Calu3 (cell line): ENCODE data around the gene IFI44. TPM values are rescaled to one million over a fixed set of nuclear protein-coding genes. Genes with fewer than 3 reads are reported as not detected.

ENCODE experiments used
- BruUV-seq: library from RNA; stranded (reverse); fragments of 400-500 nt; replicated peaks from 2 replicates; lab custom pipeline; 2021; lab: Mats Ljungman, UMichigan
- CTCF ChIA-PET: fragments of 300-600 bp; sonication (Branson Sonifier 250); formaldehyde crosslinking; loops from one replicate; lab custom pipeline; 2022; ENCODE audit warnings: antibody characterized with exemption; lab: Charles Lee
- DNase-seq: peaks from one replicate; pipeline ENCODE4 v3.0.0; 2022
- H3K27ac Mint-ChIP-seq: one replicate; pipeline ENCODE4 v1.8.0; 2022; ENCODE audit warnings: mixed read lengths; ENCODE audit not compliant: unreplicated experiment
- H3K27me3 Mint-ChIP-seq: one replicate; pipeline ENCODE4 v1.8.0; 2022; ENCODE audit warnings: mixed read lengths; ENCODE audit not compliant: unreplicated experiment
- H3K36me3 Mint-ChIP-seq: one replicate; pipeline ENCODE4 v1.8.0; 2022; ENCODE audit warnings: mild to moderate bottlenecking, moderate library complexity, mixed read lengths; ENCODE audit not compliant: insufficient read depth, unreplicated experiment
- H3K4me1 Mint-ChIP-seq: one replicate; pipeline ENCODE4 v1.8.0; 2022; ENCODE audit warnings: mild to moderate bottlenecking, low read depth, mixed read lengths; ENCODE audit not compliant: unreplicated experiment
- H3K4me3 Mint-ChIP-seq: one replicate; pipeline ENCODE4 v1.8.0; 2022; ENCODE audit warnings: mild to moderate bottlenecking, low read depth, moderate library complexity, mixed read lengths; ENCODE audit not compliant: unreplicated experiment
- H3K9me3 Mint-ChIP-seq: one replicate; pipeline ENCODE4 v1.8.0; 2022; ENCODE audit warnings: low read depth, mixed read lengths; ENCODE audit not compliant: unreplicated experiment
- intact Hi-C: fragments of 100-400 bp; cut with micrococcal nuclease; formaldehyde crosslinking; loops from one replicate; pipeline ENCODE4 v1.10.0; 2022; ENCODE audit not compliant: unreplicated experiment
- total RNA-seq: library from RNA; stranded (reverse); gene quantifications from 2 replicates; pipeline ENCODE4 v1.2.3, GENCODE V29; 2022
- TF ChIP-seq, protein P1 (sequence below): fragments of 200-600 bp; IDR thresholded peaks from one replicate; pipeline ENCODE4 v1.8.0; 2022; ENCODE audit warnings: antibody characterized with exemption; ENCODE audit not compliant: unreplicated experiment

Gene IFI44
- total RNA-seq, 1 experiment from 2014 or later, result 125 TPM

DNA sequence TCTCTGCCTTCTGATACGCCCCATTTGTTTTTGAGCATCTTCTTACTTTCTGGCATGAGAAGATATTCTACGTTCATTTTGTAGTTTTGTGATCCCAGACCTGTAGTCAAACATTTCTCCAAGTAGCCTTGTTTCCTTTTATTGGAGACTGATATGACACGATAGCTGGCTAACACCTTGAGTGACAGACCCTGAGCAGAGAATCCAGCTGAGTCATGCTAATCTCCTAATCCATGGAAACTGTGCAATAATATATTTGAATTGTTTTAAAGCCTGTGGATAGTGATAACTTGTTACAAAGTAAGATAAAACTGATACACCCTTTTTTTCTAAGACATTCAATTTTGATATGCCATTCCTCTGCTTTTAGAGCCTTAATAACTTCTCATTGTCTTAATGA, 30.6 kb upstream of the IFI44 start:
- peaks cover 9% of the 10 kb centered on the region for H3K36me3 Mint-ChIP-seq
- TF ChIP-seq, protein P1, sequence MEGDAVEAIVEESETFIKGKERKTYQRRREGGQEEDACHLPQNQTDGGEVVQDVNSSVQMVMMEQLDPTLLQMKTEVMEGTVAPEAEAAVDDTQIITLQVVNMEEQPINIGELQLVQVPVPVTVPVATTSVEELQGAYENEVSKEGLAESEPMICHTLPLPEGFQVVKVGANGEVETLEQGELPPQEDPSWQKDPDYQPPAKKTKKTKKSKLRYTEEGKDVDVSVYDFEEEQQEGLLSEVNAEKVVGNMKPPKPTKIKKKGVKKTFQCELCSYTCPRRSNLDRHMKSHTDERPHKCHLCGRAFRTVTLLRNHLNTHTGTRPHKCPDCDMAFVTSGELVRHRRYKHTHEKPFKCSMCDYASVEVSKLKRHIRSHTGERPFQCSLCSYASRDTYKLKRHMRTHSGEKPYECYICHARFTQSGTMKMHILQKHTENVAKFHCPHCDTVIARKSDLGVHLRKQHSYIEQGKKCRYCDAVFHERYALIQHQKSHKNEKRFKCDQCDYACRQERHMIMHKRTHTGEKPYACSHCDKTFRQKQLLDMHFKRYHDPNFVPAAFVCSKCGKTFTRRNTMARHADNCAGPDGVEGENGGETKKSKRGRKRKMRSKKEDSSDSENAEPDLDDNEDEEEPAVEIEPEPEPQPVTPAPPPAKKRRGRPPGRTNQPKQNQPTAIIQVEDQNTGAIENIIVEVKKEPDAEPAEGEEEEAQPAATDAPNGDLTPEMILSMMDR, result no peak
- H3K9me3 Mint-ChIP-seq, result no peaks in the 10 kb centered on the region
- intact Hi-C loops, result no loop called here
- H3K4me3 Mint-ChIP-seq, result no peak overlapping the region
- no peaks in the 10 kb centered on the region for H3K27me3 Mint-ChIP-seq
- H3K4me1 Mint-ChIP-seq, result peaks cover 30% of the 10 kb centered on the region
- CTCF ChIA-PET, result no interaction called here
- no peak for DNase-seq
- H3K27ac Mint-ChIP-seq, result peak overlapping the region; percentile 70
- no TSS peak for BruUV-seq

DNA sequence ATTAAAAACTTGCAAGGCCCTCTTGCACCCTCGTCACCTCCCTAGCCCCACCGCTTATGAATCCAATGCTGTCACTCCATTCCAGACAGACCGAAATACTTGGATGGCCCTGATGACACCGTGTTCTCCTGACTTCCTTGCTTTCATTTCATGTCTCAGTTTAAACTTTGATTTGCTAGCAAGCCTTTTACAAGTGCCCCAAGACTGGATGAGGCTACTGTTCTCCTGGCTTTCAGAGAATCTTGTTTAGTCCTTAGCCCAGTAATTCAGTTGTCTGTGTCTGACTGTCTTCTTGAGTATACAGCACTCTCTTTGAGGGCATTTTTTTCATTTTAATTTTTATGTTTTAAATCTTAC, 30.2 kb upstream of the IFI44 start:
- H3K27ac Mint-ChIP-seq, result peak overlapping the region; percentile 70
- no TSS peak for BruUV-seq
- CTCF ChIA-PET, result interaction anchor here (1.6 kb wide), 1 partner anchor 39 kb away, joined by 3 read pairs; no protein-coding TSS in a partner anchor
- no peaks in the 10 kb centered on the region for H3K9me3 Mint-ChIP-seq
- intact Hi-C loops, result no loop called here
- TF ChIP-seq, protein P1, result no peak
- H3K27me3 Mint-ChIP-seq, result no peaks in the 10 kb centered on the region
- H3K4me1 Mint-ChIP-seq, result peaks cover 30% of the 10 kb centered on the region
- DNase-seq, result no peak
- peaks cover 9% of the 10 kb centered on the region for H3K36me3 Mint-ChIP-seq
- peak overlapping the region; percentile 65 for H3K4me3 Mint-ChIP-seq

DNA sequence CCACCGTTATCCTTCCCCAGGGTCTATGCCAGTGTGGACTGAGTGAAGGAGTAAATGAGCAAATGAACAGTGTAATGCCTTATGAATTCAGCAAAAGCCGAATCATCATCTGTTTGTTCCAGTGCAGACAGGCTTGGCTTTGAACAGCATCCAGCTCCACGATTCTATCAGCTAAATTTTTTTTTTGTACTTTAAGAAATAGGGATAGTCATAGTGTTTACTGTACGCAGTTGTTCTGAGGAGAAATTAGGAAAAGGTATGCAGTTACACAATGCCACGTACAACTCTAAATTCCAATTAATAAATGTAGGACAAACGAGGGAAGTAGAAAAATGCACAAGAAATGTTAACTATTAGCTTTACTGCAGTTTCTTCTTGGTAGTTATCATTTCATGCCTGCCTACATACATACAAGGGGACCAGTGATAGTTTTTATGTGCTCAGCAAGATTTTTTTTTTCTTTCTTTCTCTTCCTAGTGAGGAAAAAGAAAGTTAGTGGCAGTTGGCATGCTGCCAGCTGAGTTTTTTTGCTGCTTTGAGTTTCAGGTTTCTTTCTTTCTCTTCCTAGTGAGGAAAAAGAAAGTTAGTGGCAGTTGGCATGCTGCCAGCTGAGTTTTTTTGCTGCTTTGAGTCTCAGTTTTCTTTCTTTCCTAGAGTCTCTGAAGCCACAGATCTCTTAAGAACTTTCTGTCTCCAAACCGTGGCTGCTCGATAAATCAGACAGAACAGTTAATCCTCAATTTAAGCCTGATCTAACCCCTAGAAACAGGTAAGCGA, 29.6 kb upstream of the IFI44 start, which contains the start of gene IFI44L:
IFI44L (plus strand) TSS at position 646 of the 777 bp plus-strand sequence. CDS start 7,468 bp downstream, outside the sequence.
- intact Hi-C loops, result loop anchor here (1.0 to 10.0 kb wide), 3 partner anchors 29 to 575 kb away; partner anchors contain the start of gene IFI44
- Mint-ChIP-seq H3K4me1 (peaks cover 30% of the 10 kb centered on the region), H3K9me3 (no peaks in the 10 kb centered on the region), H3K27ac (peak within 1 kb of the TSS; percentile 70), H3K27me3 (no peaks in the 10 kb centered on the region), H3K36me3 (peaks cover 9% of the 10 kb centered on the region), H3K4me3 (peak within 1 kb of the TSS; percentile 65)
- CTCF ChIA-PET, result interaction anchor here (0.6 to 1.6 kb wide), 4 partner anchors 38 to 645 kb away, joined by 3 read pairs; no protein-coding TSS in a partner anchor
- TF ChIP-seq, protein P1, result no peak
- DNase-seq, result peak; percentile 54
- BruUV-seq, result TSS peak; percentile 45

DNA sequence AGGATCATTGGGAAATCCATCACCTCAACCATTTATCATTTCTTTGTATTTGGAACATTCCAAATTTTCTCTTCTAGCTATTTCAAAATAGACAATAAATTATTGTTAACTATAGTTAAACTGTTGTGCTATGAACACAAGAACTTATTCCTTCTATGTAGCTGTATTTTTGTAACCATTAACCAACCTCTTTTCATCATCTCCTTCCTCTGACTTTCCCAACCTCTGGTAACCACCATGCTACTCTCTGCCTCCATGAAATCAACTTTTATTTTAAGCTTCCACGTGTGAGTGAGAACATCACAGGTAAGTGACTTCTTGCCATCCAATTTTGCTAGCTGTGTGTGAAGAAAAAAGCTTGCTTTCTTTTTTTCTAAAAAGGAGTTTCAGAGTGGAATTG, 29.0 kb upstream of the IFI44 start:
- peak overlapping the region; percentile 70 for H3K27ac Mint-ChIP-seq

More for the DNA sequence above, 29.0 kb upstream of the IFI44 start:
- peaks cover 30% of the 10 kb centered on the region for H3K4me1 Mint-ChIP-seq
- TF ChIP-seq, protein P1, result no peak
- H3K4me3 Mint-ChIP-seq, result peak overlapping the region; percentile 65
- no peak for DNase-seq
- intact Hi-C loops, result loop anchor here (1.0 to 10.0 kb wide), 3 partner anchors 29 to 574 kb away; partner anchors contain the start of gene IFI44
- BruUV-seq, result TSS peak; percentile 60
- peaks cover 9% of the 10 kb centered on the region for H3K36me3 Mint-ChIP-seq
- CTCF ChIA-PET, result interaction anchor here (0.6 to 1.6 kb wide), 4 partner anchors 38 to 576 kb away, joined by 3 read pairs; partner anchors contain the start of gene GIPC2
- H3K27me3 Mint-ChIP-seq, result no peaks in the 10 kb centered on the region
- no peaks in the 10 kb centered on the region for H3K9me3 Mint-ChIP-seq
